NCI-H2107 (cell line): ENCODE data around the gene TMEM44.

Experiments used
- DNase-seq: peaks from one replicate; lab custom pipeline; 2025; lab: John Stamatoyannopoulos, UW

Gene TMEM44

GRCh38 chr3:194633349-194634004, at the start of gene TMEM44:
TMEM44 (minus strand) TSS chr3:194633419; CDS start chr3:194633215, 204 bp downstream.
- no peak for DNase-seq

- peak; percentile 95 for DNase-seq
These were observed 49.6 kb upstream of the TMEM44 start for GRCh38 chr3:194682694-194683310.

GRCh38 chr3:194682189-194682693, 49.0 kb upstream of the TMEM44 start:
- DNase-seq = no peak

GRCh38 chr3:194680888-194681615, 47.8 kb upstream of the TMEM44 start:
- DNase-seq = no peak

- DNase-seq = no peak
These were observed 43.3 kb upstream of the TMEM44 start for GRCh38 chr3:194676471-194676870.

GRCh38 chr3:194675680-194676079, 42.5 kb upstream of the TMEM44 start:
- no peak for DNase-seq

- no peak for DNase-seq
These were observed 41.9 kb upstream of the TMEM44 start for GRCh38 chr3:194675081-194675640.

GRCh38 chr3:194673761-194674160, 40.5 kb upstream of the TMEM44 start:
- DNase-seq = no peak

GRCh38 chr3:194672876-194673275, 39.7 kb upstream of the TMEM44 start:
- DNase-seq = no peak

GRCh38 chr3:194671900-194672808, 38.9 kb upstream of the TMEM44 start, which contains the start of gene LSG1:
LSG1 (minus strand) TSS chr3:194672191; CDS start chr3:194672162, 29 bp downstream.
- DNase-seq = peak; percentile 98

- no peak for DNase-seq
These were observed 38.3 kb upstream of the TMEM44 start for GRCh38 chr3:194671511-194671899.

- no peak for DNase-seq
These were observed 34.1 kb upstream of the TMEM44 start for GRCh38 chr3:194667363-194667762.

GRCh38 chr3:194664857-194665256, 31.6 kb upstream of the TMEM44 start:
- DNase-seq = no peak

- DNase-seq = no peak
These were observed 28.7 kb upstream of the TMEM44 start for GRCh38 chr3:194661946-194662345.

GRCh38 chr3:194661374-194661773, 28.2 kb upstream of the TMEM44 start:
- no peak for DNase-seq

GRCh38 chr3:194659778-194660177, 26.6 kb upstream of the TMEM44 start:
- no peak for DNase-seq

- no peak for DNase-seq
These were observed 25.4 kb upstream of the TMEM44 start for GRCh38 chr3:194658477-194659242.

- DNase-seq = no peak
These were observed 24.2 kb upstream of the TMEM44 start for GRCh38 chr3:194657439-194657838.

- DNase-seq = no peak
These were observed 21.2 kb upstream of the TMEM44 start for GRCh38 chr3:194654443-194654842.

GRCh38 chr3:194647747-194648146, 14.5 kb upstream of the TMEM44 start:
- no peak for DNase-seq

- no peak for DNase-seq
These were observed 9.6 kb upstream of the TMEM44 start for GRCh38 chr3:194642769-194643168.
